Superior temporal gyrus (tissue), 1 donor: ENCODE data around the gene FYN.

Experiments used
- DNase-seq: peaks from one replicate; pipeline ENCODE4 v3.0.0-alpha.2; 2016; ENCODE audit errors: extremely low spot score

Gene FYN

GRCh38 chr6:111625461-111626391 is 247.5 kb downstream of the FYN start:
- peak; percentile 76 for DNase-seq

- no peak for DNase-seq
Measured at GRCh38 chr6:111625099-111625416, 248.2 kb downstream of the FYN start.

GRCh38 chr6:111624401-111625098 is 248.7 kb downstream of the FYN start:
- DNase-seq: no peak

- no peak for DNase-seq
Measured at GRCh38 chr6:111623046-111623718, 250.1 kb downstream of the FYN start.

- DNase-seq: no peak
Measured at GRCh38 chr6:111620169-111620568, 253.1 kb downstream of the FYN start.

GRCh38 chr6:111618407-111618806 is 254.8 kb downstream of the FYN start:
- DNase-seq: no peak

- DNase-seq: no peak
Measured at GRCh38 chr6:111617149-111617548, 256.1 kb downstream of the FYN start.

- no peak for DNase-seq
Measured at GRCh38 chr6:111615916-111616612, 257.2 kb downstream of the FYN start.

- no peak for DNase-seq
Measured at GRCh38 chr6:111614833-111615582, 258.2 kb downstream of the FYN start.

- no peak for DNase-seq
Measured at GRCh38 chr6:111612379-111612778, 260.9 kb downstream of the FYN start.

GRCh38 chr6:111610548-111611172 is 262.6 kb downstream of the FYN start:
- no peak for DNase-seq
